Lower lobe of right lung (tissue), 2 donors: Measurements from ENCODE around the gene PAOX. TPM values are rescaled to one million over a fixed set of nuclear protein-coding genes. Genes with fewer than 3 reads are reported as not detected.
A peak's percentile ranks its signal among the peaks of the same experiment; 100 is the strongest.

ENCODE experiments used
- ATAC-seq, 2 donors: fragments of 200-7000 bp; cut with Tn5 transposase; one replicate each; pipeline ENCODE4 v1.9.1; 2020 to 2022; ENCODE audit warnings: mild to moderate bottlenecking in 2 of 2, moderate library complexity in 2 of 2
- DNase-seq: peaks from one replicate; pipeline ENCODE4 v3.0.0-alpha.2; 2020
- H3K27ac ChIP-seq: fragments of 200-600 bp; one replicate; pipeline ENCODE4 v1.8.0; 2022
- H3K27me3 ChIP-seq: fragments of 200-600 bp; one replicate; pipeline ENCODE4 v1.8.0; 2022; ENCODE audit warnings: low read depth
- H3K36me3 ChIP-seq: fragments of 200-600 bp; one replicate; pipeline ENCODE4 v1.8.0; 2022; ENCODE audit warnings: mild to moderate bottlenecking
- H3K4me1 ChIP-seq: fragments of 200-600 bp; one replicate; pipeline ENCODE4 v1.8.0; 2022
- H3K4me3 ChIP-seq: fragments of 200-600 bp; one replicate; pipeline ENCODE4 v1.8.0; 2022; ENCODE audit warnings: mild to moderate bottlenecking
- H3K9me3 ChIP-seq: fragments of 200-600 bp; one replicate; pipeline ENCODE4 v1.8.0; 2022
- CTCF ChIP-seq: fragments of 200-600 bp; IDR thresholded peaks from one replicate; pipeline ENCODE4 v1.8.0; 2022; ENCODE audit warnings: antibody characterized with exemption, mild to moderate bottlenecking
- intact Hi-C: fragments of 100-400 bp; cut with DNase I; formaldehyde crosslinking; loops from one replicate; pipeline ENCODE4 v1.11.0; 2022
- total RNA-seq: library from RNA; stranded (reverse); fragmentation: NEBNext Ultra II Directional; extraction: Animal tissue kit (Norgen Biotek cat#: 25700); gene quantifications from one replicate; pipeline ENCODE4 v1.2.1, GENCODE V29; 2021
- donor health status: DM: no; HTN: yes; CAD: no; lungs with severe emphysema.

The PAOX gene
- total RNA-seq, 1 donor from 2014 or later: 6.9 TPM

GRCh38 chr10:133419211-133419950, 40.3 kb downstream of the PAOX start:
- H3K9me3 ChIP-seq: no peaks in the 10 kb centered on the region
- no peak for TF ChIP-seq CTCF
- no peaks in the 10 kb centered on the region for H3K4me1 ChIP-seq
- peak in 1 of 2 donors; percentile 28 for ATAC-seq
- DNase-seq: peak; percentile 41
- H3K36me3 ChIP-seq: peaks cover 27% of the 10 kb centered on the region
- H3K27me3 ChIP-seq: no peaks in the 10 kb centered on the region
- H3K27ac ChIP-seq: no peak overlapping the region
- H3K4me3 ChIP-seq: no peak overlapping the region
- intact Hi-C loops: no loop called here

GRCh38 chr10:133420028-133420427, 41.0 kb downstream of the PAOX start:
- Histone ChIP-seq H3K27me3 (no peaks in the 10 kb centered on the region), H3K27ac (no peak overlapping the region), H3K9me3 (no peaks in the 10 kb centered on the region), H3K36me3 (peaks cover 27% of the 10 kb centered on the region), H3K4me3 (no peak overlapping the region), H3K4me1 (no peaks in the 10 kb centered on the region)
- ATAC-seq (no peak), DNase-seq (no peak)
- TF ChIP-seq CTCF: no peak
- intact Hi-C loops: no loop called here

- intact Hi-C loops: no loop called here
- peak; percentile 14 for DNase-seq
Observed at GRCh38 chr10:133420579-133420978, 41.5 kb downstream of the PAOX start.

GRCh38 chr10:133421336-133422222, 42.5 kb downstream of the PAOX start:
- H3K4me3 ChIP-seq: no peak overlapping the region
- DNase-seq: peak; percentile 41
- TF ChIP-seq CTCF: no peak
- H3K9me3 ChIP-seq: no peaks in the 10 kb centered on the region
- peaks cover 27% of the 10 kb centered on the region for H3K36me3 ChIP-seq
- H3K27ac ChIP-seq: no peak overlapping the region
- H3K27me3 ChIP-seq: no peaks in the 10 kb centered on the region
- no peaks in the 10 kb centered on the region for H3K4me1 ChIP-seq
- ATAC-seq: no peak
- intact Hi-C loops: no loop called here

More at GRCh38 chr10:133420579-133420978, 41.5 kb downstream of the PAOX start:
- peaks cover 27% of the 10 kb centered on the region for H3K36me3 ChIP-seq
- H3K27me3 ChIP-seq: no peaks in the 10 kb centered on the region
- H3K27ac ChIP-seq: no peak overlapping the region
- no peaks in the 10 kb centered on the region for H3K9me3 ChIP-seq
- TF ChIP-seq CTCF: no peak
- no peak for ATAC-seq
- no peak overlapping the region for H3K4me3 ChIP-seq
- no peaks in the 10 kb centered on the region for H3K4me1 ChIP-seq

GRCh38 chr10:133422223-133422806, 43.3 kb downstream of the PAOX start:
- ATAC-seq: no peak
- no peak for TF ChIP-seq CTCF
- Histone ChIP-seq H3K4me3 (no peak overlapping the region), H3K27me3 (no peaks in the 10 kb centered on the region), H3K4me1 (no peaks in the 10 kb centered on the region), H3K9me3 (no peaks in the 10 kb centered on the region), H3K36me3 (peaks cover 27% of the 10 kb centered on the region), H3K27ac (no peak overlapping the region)
- peak; percentile 21 for DNase-seq
- intact Hi-C loops: no loop called here
